Inferior parietal cortex (tissue), 1 donor: Measurements from ENCODE around the gene ZNF433.

Experiments used
- DNase-seq: peaks from one replicate; pipeline ENCODE4 v3.0.0-alpha.2; 2016; ENCODE audit errors: extremely low spot score

ZNF433 gene

GRCh38 chr19:11989112-11989456 lies 46.4 kb downstream of the ZNF433 start:
- no peak for DNase-seq

GRCh38 chr19:11987405-11988281 lies 47.8 kb downstream of the ZNF433 start:
- DNase-seq = peak; percentile 81

- DNase-seq = no peak
Measured at GRCh38 chr19:11986754-11987153, 48.7 kb downstream of the ZNF433 start.

GRCh38 chr19:11984986-11985385 lies 50.5 kb downstream of the ZNF433 start:
- no peak for DNase-seq

- DNase-seq = no peak
Measured at GRCh38 chr19:11982526-11982925, 53.0 kb downstream of the ZNF433 start.

- no peak for DNase-seq
Measured at GRCh38 chr19:11979527-11979926, 56.0 kb downstream of the ZNF433 start.

- DNase-seq = no peak
Measured at GRCh38 chr19:11978492-11979100, 56.9 kb downstream of the ZNF433 start.

GRCh38 chr19:11973019-11973810 lies 62.3 kb downstream of the ZNF433 start:
- no peak for DNase-seq

GRCh38 chr19:11971041-11971440 lies 64.4 kb downstream of the ZNF433 start:
- no peak for DNase-seq

GRCh38 chr19:11970174-11970573 lies 65.3 kb downstream of the ZNF433 start:
- no peak for DNase-seq

GRCh38 chr19:11964858-11965645 lies 70.4 kb downstream of the ZNF433 start, which contains the start of gene ZNF763:
Gene ZNF763 (plus strand): TSS chr19:11965040. CDS start chr19:11965209, 169 bp downstream.
- peak; percentile 93 for DNase-seq
